HL-60/S4 treated with phorbol 12-myristate 13-acetate at 8.2 ng/mL for 4 days and 3 days (cell line): ENCODE results near the gene NIPAL4.
"Not testable (repeated sequence)": the region's sequence is repeated elsewhere in the genome, so short reads cannot be mapped to it uniquely, and the experiment has no call there.

Source experiments
- in situ Hi-C: fragments of 300-500 bp; cut with MboI; formaldehyde crosslinking; loops from 2 replicates; pipeline ENCODE4 v1.15.0; 2022; ENCODE audit warnings: low sequenced_read_pairs

NIPAL4 gene

GRCh38 chr5:157482702-157483101 lies 22.7 kb downstream of the NIPAL4 start:
- in situ Hi-C loops = not testable (repeated sequence)

DNA sequence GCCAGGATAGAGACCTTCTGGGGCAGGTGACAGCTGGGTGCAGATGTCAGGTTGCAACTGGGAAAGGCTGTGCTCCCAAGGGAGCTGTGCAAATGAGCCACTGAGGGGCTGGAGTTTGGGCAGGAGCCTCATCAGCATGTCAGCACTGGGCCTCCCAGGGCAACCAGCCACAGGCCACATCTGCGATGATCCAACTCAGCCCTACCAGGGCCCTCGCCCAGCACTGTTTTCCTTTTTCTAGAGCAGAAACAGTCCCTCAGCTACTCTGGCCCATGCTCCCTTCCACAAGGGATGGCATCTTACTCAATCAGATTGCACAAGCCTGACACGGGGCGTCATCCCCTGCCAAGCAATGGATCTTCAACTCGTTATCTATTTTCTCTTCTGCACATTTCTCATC lies 24.8 kb downstream of the NIPAL4 start:
- in situ Hi-C loops = no loop called here

GRCh38 chr5:157485340-157485739 lies 25.3 kb downstream of the NIPAL4 start:
- in situ Hi-C loops = no loop called here

- in situ Hi-C loops = no loop called here
Measured at GRCh38 chr5:157485811-157486210, 25.8 kb downstream of the NIPAL4 start.

DNA sequence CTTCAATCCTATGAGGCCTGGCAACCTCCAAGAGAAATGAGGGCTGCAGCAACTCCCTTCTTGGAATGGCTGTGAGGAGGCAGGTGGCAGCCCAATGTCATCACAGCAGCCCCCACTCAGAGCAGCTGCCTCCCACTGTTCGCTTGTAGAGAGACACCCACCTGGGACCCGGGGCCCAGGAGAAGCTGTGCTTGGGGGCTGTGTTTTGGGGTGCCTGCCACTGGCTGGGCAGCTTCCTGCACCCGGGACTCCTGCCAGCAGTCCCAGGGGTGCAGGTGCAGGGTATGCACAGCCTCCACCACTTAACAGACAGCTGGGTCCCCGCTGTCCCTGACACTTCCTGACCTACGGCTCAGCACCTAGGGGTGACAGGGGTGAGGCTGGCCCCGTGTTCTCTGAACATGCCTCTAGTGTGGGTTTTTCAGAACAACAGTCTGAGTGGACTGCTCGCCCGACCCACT lies 26.2 kb downstream of the NIPAL4 start:
- in situ Hi-C loops = no loop called here

DNA sequence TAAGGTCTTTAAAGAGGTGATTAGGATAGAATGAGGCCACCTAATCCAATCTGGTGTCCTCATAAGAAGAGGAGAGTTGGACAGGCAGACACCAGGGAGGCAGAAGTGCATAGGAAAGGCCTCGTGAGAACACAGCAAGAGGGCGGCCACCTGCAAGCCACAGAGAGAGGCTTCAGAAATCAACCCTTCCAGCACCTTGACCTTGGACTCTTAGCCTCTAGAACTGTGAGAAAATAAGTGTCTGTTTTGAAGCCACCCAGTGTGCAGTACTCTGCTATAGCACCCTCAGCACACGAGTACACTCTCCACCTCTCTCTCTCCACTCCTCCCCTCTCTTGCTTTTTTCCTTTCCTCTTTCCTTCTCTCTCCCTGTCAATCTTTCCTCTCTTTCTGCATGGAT lies 26.8 kb downstream of the NIPAL4 start:
- in situ Hi-C loops = no loop called here

DNA sequence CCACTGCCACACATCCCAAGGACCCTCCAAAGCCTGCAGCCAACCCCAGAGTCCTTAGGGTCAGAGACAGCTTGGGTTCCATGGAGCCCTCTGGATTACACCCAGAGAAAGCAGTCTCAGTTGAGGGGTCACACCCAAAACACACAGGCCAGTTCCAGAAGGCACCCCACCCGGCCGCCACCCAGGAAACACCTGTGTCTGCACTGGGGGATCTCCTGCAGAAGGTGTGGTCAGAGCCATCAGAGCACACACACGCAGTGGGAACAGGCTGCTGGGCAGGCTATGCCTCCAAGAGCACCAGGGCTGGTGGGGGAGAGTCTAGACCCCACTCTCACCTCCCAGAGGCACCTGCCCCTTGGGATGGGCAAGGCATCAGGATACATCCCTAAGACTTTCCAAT lies 27.3 kb downstream of the NIPAL4 start:
- in situ Hi-C loops = no loop called here

DNA sequence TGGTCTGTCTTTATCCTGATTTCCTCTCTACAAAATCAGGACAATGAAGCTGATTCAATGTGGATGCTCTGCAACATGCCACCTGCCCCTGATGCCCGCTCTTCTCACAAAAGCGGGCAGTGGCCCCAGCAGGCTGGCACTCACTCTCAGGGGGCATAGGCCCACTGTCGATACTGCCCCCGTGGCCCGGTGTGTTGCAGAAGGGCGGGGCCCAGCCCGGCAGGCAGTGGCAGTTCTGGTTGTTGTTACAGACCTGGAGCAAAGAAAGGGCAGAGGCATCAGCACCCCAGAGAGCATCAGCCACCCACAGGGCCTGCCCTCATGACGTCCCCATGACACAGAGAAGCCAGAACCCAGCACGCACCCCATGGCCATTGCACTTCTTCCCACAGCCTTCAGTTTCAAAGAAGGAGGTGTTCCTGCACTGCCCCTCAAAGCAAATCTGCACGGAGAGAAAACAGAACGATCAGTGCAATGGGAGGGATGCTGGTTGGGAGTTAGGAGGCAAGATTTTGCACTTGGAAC lies 31.5 kb downstream of the NIPAL4 start:
- in situ Hi-C loops = no loop called here

- in situ Hi-C loops = no loop called here
Measured at GRCh38 chr5:157492886-157493285, 32.9 kb downstream of the NIPAL4 start.

GRCh38 chr5:157494178-157494832 lies 34.3 kb downstream of the NIPAL4 start:
- in situ Hi-C loops = no loop called here

DNA sequence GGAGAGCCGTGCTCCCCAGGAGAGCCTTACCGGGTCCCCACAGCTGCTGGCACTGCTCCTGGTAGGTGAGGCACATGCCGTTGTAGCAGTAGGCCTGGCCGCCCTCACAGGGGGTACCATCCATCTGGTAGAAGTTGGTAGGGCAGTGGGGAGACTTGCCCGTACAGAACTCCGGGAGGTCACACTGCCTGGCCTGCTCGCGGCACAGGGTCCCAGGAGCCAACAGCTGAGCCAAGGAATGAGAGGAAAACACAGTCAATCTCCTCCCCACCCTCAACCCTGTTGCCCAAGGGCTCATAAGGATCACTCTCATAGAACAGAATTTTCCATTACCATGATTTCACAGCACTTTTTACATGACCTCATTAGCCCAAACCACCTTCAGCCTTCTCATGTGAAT lies 36.9 kb downstream of the NIPAL4 start:
- in situ Hi-C loops = no loop called here

DNA sequence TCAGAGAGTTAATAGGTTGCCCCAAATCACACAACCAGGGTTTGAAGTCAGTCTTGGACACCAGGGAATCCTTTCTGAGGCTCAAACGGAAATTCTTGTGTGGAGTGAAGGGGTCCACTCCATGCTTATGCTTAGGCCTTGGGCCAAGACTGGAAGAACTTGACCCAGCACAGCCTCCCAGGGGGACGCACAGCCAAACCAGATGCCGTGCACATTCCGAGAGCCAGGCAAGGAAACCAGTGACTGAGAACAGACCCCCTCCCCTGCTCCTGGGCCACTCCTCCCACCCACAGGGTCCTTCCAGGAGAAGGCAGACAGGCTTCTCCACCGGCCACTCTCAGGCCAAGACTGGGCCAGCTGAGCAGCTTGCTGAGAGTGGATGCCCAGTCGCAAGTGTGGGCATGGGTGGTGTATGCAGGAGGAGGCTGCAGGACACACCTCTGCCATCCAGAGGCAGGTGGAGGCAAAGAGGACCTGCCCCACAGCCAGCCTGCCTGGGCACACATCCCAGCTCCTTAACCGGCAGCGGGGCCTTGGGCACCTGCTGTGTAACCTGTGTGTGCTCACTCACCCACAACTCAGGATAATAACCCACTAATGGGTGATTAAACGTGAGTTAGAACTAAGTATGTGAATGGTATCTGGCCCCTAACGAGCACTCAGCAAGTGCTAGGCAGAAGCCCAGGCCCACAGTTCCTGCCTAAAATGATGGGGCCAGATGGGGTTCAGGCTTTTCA lies 38.0 kb downstream of the NIPAL4 start:
- in situ Hi-C loops = no loop called here

DNA sequence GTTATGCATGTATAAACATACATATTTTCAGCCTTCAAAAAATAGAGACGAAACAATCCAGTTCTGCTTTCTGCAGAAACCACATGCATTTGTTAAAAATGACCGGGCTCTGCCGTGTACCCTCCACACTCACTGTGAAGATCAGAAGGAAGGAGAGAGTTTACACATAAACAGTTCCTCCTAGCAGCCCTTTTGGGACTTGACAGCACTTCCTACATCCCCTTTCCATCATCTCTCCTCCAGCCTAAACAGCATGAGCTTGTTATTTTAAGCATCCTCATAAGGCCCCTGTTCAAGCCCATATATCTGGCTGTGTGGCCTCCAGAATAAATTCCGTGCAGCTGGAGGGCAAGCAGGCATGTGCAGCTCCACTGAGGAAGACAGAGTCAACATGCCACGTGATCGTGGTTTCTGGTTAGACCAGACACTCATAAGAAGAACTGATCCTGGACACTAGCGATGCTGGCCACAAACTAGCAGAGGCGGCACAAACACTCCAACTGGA lies 42.2 kb downstream of the NIPAL4 start:
- in situ Hi-C loops = no loop called here

GRCh38 chr5:157504053-157504452 lies 44.0 kb downstream of the NIPAL4 start:
- in situ Hi-C loops = no loop called here

DNA sequence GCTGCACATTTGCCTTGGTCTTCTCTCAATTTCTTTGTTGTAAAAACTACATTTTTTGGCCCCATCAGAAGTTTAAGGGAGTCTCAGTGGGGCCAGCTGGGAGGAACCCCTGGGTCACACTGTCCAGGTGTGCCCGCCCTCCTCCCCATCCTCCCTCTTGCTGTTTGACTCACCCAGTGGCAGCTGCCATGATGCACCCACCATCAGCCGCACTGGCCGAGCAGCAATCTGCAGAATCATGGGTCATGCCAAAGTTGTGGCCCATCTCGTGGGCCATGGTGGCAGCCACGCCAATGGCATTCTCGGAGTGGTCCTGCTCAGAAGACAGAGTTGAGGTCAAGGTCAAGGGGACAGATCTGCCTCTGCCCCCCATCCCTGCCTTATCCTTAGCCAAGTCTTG lies 45.5 kb downstream of the NIPAL4 start:
- in situ Hi-C loops = no loop called here

DNA sequence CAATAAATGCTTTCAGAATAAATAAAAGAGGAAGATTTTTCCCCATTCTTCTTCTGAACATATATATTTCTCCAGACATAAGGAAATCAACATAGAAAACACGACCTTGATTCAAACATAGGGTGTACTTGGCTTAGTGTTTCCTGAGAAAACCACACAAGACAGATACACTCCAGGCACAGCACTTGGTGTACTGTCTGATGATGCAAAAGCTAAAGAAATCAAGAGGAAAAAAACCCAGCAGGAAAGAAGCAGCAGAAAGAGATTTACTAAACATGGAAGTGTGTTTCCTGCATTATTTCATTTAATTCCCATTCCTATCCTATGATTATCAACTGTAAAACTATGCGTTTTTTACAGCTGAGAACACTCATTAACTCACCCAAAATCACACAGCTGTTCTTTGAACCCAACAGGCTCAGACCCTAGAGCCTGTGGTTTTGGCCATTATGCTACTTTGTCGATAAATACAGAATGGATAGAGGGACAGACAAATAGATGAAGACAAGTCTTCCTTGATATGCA lies 46.1 kb downstream of the NIPAL4 start:
- in situ Hi-C loops = no loop called here

DNA sequence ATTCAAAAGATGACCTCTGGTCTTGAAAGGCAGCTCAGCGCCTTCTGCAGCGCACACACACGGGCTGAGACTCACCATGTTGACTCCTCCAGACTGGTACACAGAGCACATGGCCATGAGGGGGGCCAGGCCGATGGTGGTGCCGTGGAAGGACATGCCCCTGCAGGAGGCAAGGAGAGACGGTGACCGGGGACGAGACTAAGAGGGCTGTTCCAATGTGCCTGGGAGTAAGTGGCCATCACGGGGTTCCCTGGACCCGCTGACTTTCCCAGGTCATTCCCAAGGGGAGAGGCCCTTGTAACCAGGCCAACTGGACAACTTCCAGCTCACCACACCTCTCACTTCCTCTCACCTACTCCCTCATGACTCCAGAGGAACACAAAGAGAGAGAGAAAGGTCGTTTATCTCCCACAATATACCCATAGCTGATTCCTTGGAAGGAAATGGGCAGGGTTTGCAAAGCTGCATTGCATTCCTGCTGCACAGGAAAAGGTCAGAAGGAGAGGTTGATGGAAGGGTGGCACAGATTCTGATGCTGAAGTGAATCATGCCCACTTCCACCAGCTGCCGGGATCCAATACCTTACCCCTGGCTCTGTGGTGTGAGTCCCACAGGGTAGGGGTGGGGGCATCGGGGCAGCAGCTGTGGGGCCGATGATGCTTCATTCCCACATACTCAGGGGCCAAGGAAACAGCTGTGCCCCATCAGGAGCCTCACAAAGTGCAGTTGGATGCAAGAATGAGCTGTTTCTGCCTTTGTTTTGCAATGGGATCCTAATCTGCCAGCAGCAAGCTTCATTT lies 47.2 kb downstream of the NIPAL4 start:
- in situ Hi-C loops = no loop called here

DNA sequence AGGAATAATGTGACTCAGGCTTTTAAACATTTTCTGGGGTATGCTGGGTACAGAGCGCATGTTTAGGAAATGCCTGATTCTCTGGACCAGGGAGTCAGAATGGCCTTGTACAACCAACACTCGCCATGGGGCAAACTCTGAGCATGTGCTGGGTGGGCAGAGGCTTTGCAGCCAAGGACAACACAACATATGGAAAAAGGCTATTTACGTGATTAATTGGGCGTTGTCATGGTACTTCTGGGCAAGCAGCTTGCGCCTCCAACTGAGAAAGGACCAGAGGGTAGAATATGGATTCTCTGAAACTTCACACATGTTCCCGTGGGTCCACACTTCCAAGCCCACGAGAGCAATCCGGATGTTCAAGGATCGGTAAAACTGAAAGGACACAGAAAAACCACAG lies 49.1 kb downstream of the NIPAL4 start:
- in situ Hi-C loops = no loop called here

DNA sequence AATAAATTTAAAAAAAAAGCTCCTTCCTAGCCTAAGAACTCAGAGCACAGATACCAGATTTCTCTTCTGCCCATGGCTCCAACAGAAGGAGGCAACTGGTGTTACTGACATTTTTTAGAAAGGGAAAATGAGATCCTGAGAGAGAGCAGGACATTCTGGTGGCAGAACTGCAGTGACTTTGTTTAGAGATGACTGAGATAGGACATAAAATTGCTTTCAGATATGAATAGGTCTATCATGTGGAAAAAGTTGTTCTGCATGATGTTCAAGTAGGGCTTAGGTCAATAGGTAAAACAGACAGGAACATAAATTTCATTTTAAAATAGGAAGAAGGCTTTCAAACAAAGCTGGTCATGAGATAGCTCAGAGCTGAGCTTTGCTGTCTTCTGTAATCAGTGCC lies 49.6 kb downstream of the NIPAL4 start:
- in situ Hi-C loops = no loop called here

GRCh38 chr5:157510682-157511081 lies 50.7 kb downstream of the NIPAL4 start:
- in situ Hi-C loops = no loop called here
